Stimulated activated CD4-positive, alpha-beta T cell treated with anti-CD3 and anti-CD28 coated beads, Interleukin-4, amount 100 ng/mL, for 4 hours (primary cell): ENCODE measurements around the gene ITGA2B.
A peak's percentile ranks its signal among the peaks of the same experiment; 100 is the strongest.
"Not testable (repeated sequence)": the region's sequence is repeated elsewhere in the genome, so short reads cannot be mapped to it uniquely, and the experiment has no call there.

Experiments used
- DNase-seq, 2 experiments: peaks; one replicate each; pipeline ENCODE4 v3.0.0-alpha.2; 2020

Gene ITGA2B

DNA sequence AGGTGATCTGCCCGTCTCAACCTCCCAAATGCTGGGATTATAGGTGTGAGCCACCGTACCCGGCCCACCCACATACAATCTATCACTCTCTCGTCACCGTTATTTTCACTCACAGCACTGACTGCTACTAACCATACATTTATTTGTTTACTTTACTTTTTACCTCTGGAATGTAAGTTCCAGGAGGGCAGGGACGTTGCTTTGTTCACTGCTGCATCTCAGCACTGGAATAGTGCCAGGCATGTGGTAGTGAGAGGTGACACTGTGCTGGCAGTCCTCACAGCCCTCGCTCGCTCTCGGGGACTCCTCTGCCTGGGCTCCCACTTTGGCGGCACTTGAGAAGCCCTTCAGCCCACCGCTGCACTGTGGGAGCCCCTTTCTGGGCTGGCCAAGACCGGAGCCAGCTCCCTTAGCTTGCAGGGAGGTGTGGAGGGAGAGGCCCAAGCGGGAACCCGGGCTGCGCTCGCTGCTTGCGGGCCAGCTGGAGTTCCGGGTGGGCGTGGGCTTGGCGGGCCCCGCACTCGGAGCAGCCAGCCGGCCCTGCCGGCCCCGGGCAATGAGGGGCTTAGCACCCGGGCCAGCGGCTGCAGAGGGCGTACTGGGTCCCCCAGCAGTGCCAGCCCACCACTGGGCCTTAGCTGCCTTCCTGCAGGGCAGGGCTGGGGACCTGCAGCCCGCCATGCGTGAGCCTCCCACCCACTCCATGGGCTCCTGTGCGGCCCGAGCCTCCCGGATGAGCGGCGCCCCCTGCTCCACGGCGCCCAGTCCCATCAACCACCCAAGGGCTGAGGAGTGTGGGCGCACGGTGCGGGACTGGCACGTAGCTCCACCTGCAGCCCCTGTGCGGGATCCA, 20.8 kb downstream of the ITGA2B start:
- not testable (repeated sequence) for DNase-seq

- no peak for DNase-seq
These were observed 22.0 kb downstream of the ITGA2B start for GRCh38 chr17:44367231-44367979.

- DNase-seq: not testable (repeated sequence)
These were observed 24.4 kb downstream of the ITGA2B start for GRCh38 chr17:44365051-44365450.

DNA sequence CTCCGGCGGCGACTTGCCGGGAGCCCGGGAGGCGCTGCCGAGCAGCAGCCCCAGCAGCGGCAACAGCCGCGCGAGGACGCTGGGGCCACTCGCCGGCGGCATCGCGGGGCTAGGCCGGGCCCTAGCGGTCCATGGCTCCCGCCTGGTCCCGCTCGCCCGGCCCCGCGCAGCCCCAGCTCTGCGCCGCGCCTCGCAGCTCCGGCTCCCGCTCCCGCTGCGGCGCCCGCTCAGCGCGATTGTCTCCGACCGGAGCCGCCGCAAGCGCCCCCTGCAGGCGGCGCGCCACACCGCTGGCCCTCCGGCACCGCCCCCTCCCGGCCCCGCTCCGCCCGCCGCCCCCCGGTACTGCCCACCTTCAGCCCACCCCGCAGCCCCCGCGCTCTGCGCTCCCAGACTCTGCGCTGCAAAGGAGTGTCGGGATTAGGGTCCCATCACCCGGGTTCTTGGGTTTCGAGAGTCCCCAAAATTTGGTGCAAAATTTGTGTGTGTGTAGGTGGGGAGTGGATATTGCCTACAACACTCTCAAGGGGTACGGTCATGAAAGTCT, 25.8 kb downstream of the ITGA2B start, which contains the start of gene FAM171A2:
Gene FAM171A2 (minus strand): TSS at position 241 of the 547 bp plus-strand sequence. CDS start 139 bp downstream, at position 102.
- DNase-seq: peak; percentile 50 to 69

- no peak for DNase-seq
These were observed 26.4 kb downstream of the ITGA2B start for GRCh38 chr17:44362949-44363612.

DNA sequence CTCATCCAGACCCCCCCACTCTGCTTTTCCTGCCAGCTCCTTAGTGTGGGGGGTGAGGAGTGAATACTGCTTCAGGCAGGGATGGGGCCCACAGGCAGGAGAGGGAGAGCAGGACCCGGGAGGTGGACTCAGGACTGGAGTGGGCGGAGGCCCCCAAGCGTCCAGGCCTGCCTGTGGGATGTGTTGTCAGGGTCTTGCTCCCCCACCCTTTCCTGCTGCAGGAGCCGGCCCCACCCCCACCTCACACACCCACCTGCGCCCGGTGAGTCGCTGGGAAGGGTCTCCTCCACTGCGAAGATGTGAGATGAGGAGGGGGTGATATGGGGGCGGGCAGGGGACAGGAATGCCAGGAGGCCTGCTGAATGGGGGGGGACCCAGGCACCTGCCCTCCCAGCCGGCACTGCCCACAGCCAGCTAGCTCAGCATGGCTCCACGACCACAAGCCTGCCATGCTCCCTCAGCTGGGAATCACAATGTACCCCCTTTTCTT, 26.9 kb downstream of the ITGA2B start:
- no peak for DNase-seq

GRCh38 chr17:44361292-44362260, 27.9 kb downstream of the ITGA2B start:
- no peak for DNase-seq

DNA sequence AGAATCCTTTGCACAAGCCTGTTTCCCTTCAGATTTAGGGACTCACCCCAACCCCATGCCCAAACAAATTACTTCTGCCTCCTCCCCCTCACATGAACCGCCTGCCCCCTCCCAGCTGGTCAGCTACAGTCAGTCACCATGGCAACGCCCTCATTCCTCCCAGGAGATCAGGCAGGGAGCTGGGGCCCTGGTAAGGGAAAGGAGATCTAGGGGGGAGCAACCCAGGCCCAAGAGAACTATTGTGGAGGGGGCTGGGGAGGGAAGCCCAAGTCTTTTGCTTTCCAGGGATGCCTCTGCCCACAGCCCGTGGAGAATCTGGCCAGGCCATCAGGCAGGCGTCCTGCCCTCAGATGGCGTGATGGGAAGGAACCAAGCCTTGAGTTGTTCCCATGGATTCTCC, 28.6 kb downstream of the ITGA2B start:
- no peak for DNase-seq

DNA sequence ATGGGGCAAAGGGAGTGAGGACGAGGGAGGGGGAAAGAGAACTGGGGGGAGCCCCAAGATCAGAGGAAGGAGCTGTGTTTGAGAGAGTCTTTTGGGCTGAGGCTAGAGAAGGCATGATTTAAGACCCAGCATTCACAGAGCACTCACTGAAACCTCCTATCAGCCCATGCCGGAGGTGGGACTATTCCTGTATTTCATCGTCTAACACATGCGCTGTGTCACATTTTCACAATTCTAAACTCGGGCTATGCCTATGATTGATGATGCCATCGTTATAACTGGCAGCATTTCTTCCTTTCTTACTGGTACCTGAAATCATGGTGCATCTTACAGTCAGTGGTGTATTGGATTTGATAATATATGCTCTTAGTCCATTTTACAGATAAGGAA, 29.3 kb downstream of the ITGA2B start:
- DNase-seq: no peak

DNA sequence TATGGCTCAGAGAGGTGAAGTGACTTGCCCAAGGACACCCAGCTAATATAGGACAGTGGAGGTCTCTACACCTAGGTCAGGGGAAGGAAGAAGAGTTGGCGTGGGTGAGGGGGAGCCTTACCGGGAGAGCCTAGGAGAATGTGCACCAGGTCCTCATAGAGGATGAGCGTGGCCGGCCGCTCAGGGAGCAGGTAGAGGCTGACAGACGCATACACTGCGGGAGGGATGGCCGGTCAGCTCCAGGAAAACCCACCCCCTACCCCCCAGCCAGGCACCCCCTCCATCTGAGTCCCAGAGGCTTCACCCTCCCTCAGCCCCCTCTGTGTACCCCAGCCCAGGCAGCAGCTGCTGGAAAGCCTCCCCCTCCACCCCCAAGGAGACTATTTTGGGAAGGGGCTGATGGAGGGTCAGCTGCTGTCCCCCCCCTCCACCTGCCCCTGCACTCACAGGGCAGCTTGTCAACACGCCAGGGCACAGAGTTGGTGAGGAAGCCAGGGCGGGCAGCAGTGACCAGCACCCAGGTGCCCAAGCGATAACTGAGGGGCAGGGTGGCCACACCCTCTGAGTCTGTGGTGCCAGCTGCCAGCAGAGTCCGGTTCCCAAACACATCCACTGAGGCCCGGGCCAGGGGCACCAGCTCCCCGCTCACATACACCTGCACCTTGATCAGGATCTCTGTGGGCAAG, 29.8 kb downstream of the ITGA2B start:
- no peak for DNase-seq

- DNase-seq: no peak
These were observed 30.4 kb downstream of the ITGA2B start for GRCh38 chr17:44359006-44359405.

- DNase-seq: no peak
These were observed 31.4 kb downstream of the ITGA2B start for GRCh38 chr17:44358066-44358465.

GRCh38 chr17:44356241-44356640, 33.2 kb downstream of the ITGA2B start:
- no peak for DNase-seq

GRCh38 chr17:44355642-44356099, 33.8 kb downstream of the ITGA2B start:
- DNase-seq: no peak

DNA sequence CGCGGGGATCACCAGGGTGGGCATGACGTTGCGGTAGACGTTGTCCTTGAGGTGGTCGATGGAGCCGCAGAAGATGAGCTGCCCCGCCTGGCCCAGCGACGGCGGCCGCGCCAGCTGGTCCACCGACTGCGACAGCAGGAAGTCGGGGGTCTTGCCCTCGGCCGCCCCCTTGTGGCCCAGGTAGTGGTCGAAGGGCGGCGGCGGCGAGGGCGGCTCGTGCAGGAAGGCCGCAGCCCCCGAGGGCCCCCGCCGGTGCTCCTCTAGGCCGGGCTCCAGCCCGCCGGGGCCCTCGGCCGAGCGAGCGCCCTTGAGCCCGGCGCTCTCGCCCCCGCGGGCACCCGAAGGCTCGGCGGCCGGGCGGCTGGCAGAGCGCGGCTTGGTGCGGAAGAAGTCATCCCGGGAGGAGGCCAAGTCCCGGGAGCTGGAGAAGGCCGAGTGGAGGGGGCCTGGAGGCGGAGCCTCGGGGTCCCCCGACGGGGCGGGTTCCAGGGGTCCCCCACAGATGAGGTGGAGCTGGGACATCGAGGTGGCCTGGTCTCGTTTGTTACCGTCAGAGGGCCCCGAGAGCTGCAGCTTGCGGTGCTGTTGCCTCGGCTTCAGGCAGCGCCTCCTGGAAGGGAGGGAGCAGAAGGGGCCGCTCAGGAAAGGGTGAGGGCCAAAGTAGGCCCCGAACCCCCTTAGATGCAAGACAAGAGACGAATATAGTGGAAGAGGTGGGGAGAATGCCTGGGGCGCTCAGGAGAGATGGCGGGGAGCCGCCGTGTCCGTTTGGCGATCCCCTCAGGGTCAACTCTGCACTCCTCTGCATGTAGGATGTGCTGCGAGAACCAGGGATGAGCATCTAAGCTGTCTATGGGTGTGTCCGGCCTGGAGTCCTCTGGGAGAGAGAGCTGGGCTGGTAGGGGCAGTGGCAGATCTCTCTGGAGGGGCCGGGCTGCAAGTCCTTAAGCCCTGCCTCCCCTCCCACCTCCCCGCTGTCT, 34.6 kb downstream of the ITGA2B start:
- peak; percentile 41 to 69 for DNase-seq

- DNase-seq: no peak
These were observed 35.6 kb downstream of the ITGA2B start for GRCh38 chr17:44353672-44354331.

DNA sequence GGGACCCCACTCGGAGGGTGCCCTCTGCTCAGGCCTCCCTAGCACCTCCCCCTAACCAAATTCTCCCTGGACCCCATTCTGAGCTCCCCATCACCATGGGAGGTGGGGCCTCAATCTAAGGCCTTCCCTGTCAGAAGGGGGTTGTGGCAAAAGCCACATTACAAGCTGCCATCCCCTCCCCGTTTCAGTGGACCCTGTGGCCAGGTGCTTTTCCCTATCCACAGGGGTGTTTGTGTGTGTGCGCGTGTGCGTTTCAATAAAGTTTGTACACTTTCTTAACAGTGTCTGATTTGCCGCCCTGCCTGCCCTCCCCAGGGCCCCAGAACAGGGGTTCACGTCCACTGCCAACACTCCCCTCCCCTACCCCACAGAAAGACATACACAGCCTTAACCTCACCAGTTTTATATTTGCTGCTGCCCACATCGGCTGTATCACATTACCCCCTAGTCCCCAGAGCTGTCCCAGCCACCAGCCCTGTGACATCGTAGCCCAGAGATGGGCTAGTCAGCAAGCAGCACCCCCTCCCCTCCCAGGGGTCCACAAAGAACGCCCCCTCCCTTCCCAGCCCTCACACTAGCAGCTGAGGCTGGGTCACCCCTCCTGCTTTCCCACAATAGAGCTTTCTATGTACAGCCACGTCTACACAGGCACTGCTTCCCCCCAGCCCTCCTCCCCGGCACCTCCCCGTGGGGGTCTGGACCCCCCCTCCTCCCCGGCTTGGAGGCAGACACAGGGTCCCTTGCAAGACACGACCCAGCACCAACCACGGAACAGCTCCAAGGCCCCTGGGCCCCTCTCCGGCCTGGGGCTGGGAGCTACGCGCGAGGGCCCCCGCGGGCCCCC, 36.4 kb downstream of the ITGA2B start:
- no peak for DNase-seq
